GM21423 (cell line): ENCODE data around the gene SHISA8.
"Not testable (repeated sequence)": the region's sequence is repeated elsewhere in the genome, so short reads cannot be mapped to it uniquely, and the experiment has no call there.

ENCODE experiments used
- ATAC-seq: cut with Tn5 transposase; IDR thresholded peaks from one replicate; pipeline ENCODE4 v1.9.1; 2021; ENCODE audit warnings: mild to moderate bottlenecking, moderate library complexity; ENCODE audit not compliant: unreplicated experiment

SHISA8 gene

GRCh38 chr22:41915035-41915785 is at the start of gene SHISA8:
SHISA8 (minus strand) TSS chr22:41915074; CDS start chr22:41914667, 407 bp downstream.
- ATAC-seq, result no peak

DNA sequence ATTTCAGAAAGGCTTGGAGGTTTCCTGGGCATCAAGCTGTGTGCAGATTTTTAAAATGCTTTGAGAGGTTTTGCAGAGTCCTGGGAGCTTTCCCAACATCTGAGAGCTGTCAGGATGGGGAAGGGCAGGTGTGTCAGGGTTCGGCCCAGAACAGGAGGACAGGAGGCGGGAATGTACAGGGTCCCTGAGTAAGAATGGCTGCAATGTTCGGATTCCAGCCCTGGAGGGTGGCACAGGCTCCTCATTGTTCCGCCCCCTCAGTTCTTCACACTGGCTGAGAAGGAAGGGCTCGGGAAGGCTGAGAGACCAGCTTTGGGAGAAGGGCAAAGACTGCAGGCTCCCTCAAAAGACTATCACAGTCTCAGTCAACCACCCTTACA is 49.2 kb upstream of the SHISA8 start:
- ATAC-seq, result no peak

GRCh38 chr22:41963453-41964111 is 48.7 kb upstream of the SHISA8 start:
- no peak for ATAC-seq

- peak; percentile 16 for ATAC-seq
Measured at GRCh38 chr22:41957941-41958556, 43.2 kb upstream of the SHISA8 start.

- no peak for ATAC-seq
Measured at GRCh38 chr22:41952713-41953112, 37.8 kb upstream of the SHISA8 start.

- ATAC-seq, result no peak
Measured at GRCh38 chr22:41951898-41952474, 37.1 kb upstream of the SHISA8 start, which contains the start of gene SMIM45. SMIM45 (plus strand) TSS chr22:41952150.

DNA sequence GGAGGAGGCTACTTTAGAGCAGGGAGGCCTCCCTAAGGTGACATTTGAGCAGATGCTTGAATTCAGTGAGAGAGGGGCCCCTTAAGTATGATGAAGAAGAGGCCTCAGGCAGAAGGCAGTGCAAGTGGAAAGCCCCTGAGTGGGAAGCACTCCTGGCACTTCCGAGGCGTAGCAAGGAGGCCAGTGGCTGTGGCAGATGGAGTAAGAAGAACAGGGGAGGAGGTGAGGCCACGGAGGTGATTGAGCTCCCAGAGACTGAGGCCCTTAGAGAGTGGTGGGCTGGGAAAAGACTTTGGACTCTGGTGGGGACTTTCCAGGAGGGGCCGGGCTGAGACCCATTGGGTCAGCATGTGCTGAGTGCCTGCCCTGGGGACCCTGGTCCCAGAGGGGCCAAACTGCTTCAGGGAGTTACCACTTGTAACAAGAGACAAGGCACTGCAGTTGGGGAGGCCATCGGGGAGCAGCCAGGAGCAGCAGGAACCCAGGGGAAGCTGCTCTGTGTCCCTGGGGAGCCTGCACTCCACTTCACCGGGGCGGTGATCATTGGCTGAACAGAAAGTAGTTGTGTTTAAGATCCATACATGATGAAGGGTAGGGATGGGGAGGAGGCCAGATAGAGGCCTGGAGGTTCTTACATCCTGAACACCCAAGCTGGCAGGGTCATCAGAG is 34.6 kb upstream of the SHISA8 start:
- ATAC-seq, result no peak

GRCh38 chr22:41948928-41949296 is 34.0 kb upstream of the SHISA8 start:
- not testable (repeated sequence) for ATAC-seq

GRCh38 chr22:41948142-41948541 is 33.3 kb upstream of the SHISA8 start:
- no peak for ATAC-seq

GRCh38 chr22:41947424-41948080 is 32.7 kb upstream of the SHISA8 start:
- ATAC-seq, result no peak

DNA sequence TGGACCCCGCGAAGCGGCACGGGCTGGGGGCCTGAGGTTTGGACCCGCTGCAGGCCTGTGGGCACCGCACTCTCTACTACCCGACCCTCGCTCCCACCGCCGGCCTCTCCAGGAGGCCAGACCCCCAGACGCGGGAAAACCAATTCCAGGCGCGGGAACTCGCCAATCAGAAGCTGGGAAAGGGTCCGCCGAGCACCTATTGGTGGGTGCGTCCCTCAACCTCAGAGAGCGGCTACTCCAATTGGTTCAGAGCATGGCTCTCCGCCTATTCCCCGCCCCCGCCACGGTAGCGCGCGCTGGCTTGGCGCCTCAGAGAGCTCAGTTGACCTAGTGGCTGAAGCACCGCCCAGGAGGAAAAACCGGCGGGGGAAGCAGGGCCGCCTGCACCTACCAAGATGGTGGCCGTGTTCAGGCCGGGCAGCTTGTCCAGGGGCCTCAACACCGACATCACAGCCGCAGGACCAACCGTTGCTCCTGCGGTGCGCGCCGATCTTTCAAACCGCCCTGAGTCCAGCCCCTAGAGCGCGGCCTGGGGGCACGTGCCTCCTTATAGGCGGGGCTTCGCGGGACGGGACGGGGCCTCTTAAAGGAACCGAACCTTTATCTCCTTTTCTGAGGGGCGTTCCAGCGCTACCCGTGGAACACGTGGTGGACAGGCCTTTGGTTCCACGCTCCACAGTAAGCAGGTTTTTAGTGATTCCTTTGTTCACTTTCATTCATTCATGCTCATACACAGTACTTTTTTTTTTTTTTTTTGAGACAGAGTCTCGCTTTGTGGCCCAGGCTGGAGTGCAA is 32.0 kb upstream of the SHISA8 start, which contains the start of gene CENPM:
Gene CENPM, minus strand, starts transcription at position 524 of the 795 bp plus-strand sequence. Its CDS starts 76 bp downstream, at position 448.
- peak; percentile 78 for ATAC-seq

GRCh38 chr22:41943661-41944209 is 28.9 kb upstream of the SHISA8 start:
- no peak for ATAC-seq

- peak; percentile 28 for ATAC-seq
Measured at GRCh38 chr22:41940832-41941765, 26.2 kb upstream of the SHISA8 start.

- ATAC-seq, result peak; percentile 46
Measured at GRCh38 chr22:41939981-41940831, 25.3 kb upstream of the SHISA8 start.

GRCh38 chr22:41936894-41937169 is 22.0 kb upstream of the SHISA8 start:
- ATAC-seq, result no peak

DNA sequence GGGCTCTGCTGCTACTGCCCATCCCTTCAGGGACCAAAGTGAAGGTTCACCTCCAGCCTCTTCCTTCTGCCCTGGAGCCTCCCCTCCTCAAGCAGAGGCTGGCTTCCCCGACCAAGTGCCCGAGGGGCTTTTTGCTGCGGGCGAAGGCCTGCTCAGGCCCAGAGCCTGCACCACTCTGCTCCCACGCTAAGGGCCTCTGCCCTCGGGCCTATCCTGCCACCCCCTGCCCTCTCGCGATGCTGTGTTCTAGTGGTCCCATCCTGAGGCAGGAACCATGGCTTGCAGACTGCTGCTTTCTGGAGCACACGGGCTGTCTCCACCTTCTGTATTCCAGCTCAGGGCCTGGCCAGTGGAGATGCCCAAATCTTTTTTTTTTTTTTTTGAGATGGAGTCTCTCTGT is 20.6 kb upstream of the SHISA8 start:
- no peak for ATAC-seq

- ATAC-seq, result no peak
Measured at GRCh38 chr22:41935015-41935351, 20.1 kb upstream of the SHISA8 start.
